HG02623 (cell line): ENCODE results near the gene CFAP20.

Source experiments
- ATAC-seq: cut with Tn5 transposase; IDR thresholded peaks from one replicate; pipeline ENCODE4 v1.9.1; 2021; ENCODE audit warnings: moderate library complexity; ENCODE audit not compliant: unreplicated experiment

Gene CFAP20

DNA sequence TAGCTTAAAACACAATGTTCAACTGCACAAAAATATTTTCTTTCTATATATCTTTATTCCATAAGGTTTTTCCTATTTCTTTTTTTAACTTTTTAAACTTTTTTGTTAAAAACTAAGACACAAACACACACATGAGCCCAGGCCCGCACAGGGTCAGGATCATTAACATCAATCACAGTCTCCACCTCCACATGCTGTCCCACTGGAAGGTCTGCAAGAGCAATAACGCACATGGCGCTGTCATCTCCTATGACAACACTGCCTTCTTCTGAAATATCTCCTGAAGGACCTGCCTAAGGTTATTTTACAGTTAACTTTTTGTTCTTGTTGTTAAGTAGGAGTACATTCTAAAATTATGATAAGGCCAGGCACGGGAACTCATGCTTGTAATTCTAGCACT, 4.1 kb downstream of the CFAP20 start:
- ATAC-seq: no peak

DNA sequence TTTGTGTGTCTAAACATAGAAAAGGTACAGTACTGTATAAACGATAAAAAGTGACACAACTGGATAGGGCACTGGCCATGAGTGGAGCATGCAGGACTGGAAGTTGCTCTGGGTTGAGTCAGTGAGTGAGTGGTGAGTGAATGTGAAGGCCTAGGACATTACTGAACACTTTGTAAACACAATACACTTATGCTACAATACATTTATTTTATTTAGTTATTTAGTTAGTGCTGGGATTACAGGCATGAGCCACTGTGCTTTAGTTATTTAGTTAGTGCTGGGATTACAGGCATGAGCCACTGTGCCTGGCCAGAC, 4.6 kb downstream of the CFAP20 start:
- ATAC-seq: no peak

DNA sequence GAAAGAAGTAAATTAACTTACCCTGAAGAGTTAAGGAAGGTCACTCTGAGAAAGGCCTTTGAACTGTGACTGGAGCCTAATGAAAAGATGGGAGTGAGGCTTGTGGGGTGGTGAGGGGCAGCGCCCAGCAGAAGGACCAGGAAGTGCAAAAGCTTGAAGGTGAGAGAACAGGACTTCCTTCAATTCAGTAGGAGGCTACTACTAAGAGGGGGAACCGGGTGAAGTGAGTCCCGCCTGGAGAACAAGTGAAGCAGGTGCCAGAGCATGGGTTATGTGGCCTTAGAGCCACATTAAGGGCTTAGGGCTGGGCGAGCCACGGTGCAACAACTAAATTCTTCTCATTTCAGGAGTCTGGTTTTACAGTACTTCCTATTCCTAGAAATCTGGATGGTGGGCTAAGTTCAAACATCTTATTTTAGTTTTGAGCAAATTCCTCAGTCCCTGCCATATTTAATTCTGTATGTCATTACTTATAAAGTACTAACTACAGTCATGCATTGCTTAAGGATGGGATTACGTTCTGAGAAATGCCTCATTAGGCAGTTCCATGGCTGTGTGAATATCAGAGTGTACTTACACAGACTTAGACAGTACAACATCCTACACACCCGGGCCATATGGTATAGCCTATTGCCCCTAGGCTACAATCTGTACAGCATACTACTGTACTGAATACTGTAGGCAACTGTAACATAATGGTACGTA, 5.1 kb downstream of the CFAP20 start:
- ATAC-seq: no peak

DNA sequence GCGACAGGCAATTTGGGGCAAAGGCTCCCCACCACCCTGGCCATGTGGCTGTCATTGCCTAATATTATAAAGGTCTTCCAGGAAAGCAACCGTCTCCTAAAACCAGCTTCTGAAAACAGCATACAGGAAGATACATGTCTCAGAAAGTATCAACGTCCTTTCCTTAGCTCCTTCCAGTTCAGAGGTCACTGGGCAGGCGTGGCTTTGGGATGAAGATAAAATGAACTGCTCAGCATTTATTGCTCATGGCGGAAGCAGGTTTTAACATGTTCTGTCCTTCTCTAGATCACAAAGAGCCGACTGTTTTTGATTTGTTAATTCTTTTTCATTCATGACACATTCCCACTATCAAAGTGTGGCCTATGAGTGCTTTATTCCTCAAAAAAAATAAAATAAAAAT, 8.0 kb downstream of the CFAP20 start:
- no peak for ATAC-seq

DNA sequence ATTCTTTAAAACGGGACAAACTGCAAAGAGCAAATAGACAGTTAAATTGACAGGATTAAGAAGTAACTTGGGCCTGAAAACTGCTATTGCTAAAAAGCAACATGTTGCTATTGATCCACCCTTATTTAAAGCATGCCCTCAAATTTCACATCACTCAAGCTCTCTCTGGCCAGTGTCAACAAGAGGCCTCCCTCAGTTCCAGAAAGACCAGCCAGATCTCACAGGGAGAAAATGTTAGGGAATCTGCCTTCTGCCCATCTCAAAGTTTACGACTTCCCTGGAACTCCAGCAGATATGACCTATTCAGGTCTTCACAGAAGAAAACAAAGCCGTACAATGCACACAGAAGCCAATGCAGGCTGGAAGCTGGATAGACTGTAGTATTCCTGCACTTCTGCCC, 8.9 kb downstream of the CFAP20 start:
- ATAC-seq: no peak

DNA sequence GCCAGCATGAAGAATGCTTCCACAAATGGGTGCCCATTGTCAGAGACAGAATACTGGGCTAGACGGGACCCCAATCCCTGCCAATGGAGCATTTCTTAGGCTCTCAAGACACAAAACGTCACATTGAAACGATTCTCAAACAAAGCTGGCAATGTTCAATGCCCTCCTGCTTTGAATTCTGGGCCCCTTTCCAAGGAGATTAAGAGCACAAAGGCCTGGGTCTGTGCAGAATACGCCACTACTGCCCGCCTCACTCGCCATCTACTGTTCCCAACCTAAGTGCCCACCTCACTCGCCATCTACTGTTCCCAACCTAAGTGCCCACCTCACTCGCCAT, 9.7 kb downstream of the CFAP20 start:
- ATAC-seq: no peak

DNA sequence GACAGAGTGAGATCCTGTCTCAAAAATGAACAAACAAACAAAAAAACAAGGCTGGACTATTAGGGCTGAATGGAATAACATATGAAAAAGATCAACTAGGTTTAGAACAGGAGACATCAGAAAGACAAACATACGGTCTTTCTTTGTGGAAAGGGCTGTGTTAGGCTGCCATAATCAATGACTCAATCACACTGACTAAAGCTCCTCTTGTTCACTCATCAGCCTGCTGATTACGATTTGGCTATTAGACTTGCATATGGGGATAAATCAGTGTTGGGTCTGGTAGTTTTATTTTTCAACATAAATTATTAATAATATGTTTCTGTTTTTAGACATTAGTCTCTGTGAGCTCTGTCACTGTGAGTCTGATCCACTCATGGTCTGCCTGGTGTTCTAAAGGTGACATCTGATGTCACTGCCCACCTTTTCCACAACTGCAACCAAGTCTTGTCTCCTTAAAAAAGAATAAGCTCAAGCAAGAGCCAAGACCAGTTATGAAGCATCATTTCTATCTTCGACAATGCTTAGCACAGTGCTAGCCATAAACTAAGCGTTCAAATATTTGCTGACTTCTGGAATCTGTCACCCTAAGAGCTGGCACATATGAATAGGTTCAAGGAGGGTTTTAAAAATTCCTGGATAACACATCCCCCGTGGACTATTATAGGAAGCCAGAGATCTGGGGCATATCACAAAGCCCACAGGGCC, 10.2 kb downstream of the CFAP20 start:
- ATAC-seq: no peak

DNA sequence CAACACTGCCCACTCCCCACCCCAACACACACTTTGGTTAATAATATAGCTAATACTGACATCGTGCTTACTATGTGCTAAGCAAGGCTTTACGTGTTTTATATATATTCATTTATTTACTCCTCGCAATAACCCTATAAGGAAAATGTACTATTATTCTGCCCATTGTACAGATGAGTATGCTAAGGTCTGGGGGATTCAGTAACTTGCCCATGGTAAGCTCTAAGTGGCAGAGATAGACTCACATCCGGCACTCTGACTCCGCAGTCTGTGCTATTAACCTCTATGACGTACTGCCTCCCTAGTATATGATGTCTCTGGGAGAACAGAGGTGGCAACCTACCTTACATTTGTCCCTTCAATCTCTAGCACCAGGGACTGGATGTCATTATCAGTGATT, 12.7 kb downstream of the CFAP20 start:
- ATAC-seq: no peak

DNA sequence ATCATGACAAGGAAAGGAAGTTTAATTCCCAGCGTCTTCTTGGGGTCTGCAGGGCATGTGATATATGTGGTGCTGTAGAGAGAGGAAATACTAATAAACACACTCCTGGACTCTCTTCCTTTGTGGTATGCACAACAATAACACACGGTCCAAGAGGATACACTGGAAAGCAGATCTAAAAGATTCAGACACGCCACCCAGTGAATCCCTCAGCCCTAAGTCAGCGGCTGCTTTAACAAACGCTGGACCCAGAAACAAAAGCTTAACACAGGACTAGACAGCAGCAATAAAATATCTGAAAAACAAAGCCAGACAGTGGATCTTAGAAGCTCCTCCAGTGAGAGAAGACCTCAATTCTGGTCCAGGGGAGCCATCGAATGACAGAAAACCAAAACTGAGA, 13.1 kb downstream of the CFAP20 start:
- no peak for ATAC-seq

DNA sequence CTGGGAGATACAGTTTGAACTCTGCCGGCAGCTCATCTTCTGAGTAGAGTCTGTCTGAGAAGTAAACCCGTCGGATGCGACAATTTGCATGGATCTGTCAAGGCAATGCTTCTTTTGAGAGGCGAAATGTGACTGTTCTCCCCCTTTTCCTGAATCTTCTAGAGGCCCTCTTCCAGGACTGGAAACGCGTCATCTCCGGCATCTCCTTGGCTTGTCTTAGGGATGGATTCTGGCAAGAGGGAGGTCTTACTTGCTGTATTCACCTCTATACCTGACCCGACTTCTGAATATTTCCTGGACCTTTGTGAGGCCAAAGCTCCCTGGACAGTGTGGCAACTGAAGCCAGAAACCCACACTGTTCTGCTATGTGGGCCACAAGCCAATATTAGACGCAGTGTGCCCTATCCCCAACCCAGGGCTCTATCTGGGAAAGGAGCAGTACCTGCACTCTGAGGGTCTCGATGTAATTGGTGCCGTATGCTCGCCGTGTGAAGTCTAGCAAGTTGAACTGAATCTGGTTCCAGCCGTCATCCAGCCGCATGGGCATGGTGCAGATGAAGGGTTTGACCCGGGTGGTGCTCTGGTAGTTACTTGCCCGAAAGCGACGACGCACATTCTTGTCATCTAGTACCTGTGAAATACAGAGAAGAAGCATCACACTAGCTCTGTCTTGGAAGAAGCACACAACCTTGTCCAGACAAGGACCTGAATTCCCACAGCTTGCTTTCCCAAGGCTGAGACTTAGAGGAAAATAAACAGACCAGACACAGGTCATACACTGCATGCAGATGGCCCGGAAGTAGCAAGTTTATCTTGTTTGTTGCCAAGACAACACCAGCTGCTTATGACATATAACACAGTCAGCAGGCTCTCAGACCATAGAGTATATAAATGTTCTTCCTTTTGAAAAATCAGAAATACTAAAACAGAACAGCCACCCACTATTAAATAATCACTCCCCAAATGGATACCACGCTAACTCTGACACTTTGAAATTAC, 14.1 kb downstream of the CFAP20 start:
- no peak for ATAC-seq

DNA sequence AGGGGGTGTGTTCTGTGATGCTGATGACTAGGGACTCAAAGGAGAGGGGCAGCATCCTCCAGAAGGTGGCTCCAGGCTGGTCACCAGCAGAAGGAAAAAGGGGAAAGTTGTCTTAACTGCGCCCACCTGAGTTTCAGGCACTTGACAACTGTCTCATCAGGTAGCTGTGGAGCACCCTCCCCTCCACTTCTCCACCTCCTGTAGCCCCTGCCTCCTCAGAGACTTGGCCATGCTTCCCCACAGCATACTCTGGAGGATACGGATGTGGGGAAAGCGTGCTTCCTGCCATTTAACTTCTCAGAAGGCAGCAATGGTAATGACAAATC, 17.9 kb downstream of the CFAP20 start:
- ATAC-seq: no peak

DNA sequence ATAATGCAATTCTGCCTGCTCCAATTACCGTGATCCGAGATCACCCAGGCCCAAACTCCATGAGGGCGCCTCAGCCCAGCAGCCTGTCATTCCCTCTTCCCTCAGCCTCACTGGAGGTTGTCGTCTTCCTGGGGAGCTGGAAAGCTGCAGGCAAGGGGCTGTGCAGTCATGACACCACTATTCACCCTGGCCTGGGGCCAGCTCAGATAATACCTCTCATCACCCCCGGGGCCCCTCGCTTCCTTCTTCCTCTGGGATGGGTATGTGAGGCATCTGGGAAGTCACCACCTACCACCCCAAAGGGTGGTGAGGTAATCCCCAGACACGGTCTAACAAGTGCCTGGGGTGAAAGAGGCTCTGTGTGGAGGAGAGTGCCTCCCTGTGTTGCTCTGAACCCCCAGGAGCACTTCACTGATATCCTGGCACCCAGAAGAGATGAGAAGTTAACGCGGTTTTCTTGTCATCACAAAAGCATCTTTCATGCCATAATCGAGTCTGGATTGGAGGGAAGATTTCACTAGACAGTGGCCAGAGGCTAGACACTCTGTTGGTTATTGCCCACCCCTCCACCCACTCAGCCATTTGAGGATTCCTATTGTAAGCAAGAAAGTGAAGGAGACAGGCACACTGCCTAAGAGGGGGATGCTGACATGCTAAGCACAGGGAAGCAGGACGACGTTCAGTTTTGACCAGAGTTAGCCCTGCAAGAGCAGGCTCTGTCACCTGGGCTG, 18.4 kb downstream of the CFAP20 start:
- ATAC-seq: no peak

DNA sequence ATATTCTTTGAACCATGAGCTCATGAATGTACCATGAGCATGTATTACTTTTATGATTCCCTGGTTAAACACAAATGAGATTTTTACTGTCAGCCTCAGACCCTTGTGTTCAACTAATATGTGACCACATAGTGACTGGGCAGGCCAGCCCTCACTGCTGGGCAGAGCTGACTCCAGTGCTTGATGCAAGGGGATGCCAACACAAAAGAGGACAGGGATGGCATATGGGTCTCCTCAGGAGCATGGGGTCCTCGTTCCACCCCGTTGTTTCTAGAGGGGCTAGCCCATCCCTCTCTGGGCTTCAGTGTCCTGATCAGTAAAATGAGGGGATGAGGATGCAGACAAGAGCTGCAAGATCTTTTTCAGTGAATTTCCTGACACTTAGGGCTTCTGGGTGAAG, 19.3 kb downstream of the CFAP20 start:
- ATAC-seq: no peak

DNA sequence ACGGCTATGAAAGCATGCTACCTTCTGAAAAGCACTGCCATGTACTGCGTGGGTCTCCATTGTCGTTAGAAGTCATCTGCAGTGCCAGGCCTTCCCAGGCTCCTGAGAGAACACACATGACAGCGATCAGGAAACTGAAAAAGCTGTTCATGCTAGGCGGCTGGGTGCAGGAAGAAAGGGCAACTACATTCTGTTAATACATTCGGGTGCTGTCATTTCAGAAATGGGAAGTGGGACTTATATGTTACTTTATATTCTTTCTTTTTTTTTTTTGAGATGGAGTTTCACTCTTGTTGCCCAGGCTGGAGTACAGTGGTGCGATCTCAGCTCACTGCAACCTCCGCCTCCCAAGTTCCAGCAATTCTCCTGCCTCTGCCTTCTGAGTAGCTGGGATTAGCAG, 19.9 kb downstream of the CFAP20 start:
- ATAC-seq: no peak

DNA sequence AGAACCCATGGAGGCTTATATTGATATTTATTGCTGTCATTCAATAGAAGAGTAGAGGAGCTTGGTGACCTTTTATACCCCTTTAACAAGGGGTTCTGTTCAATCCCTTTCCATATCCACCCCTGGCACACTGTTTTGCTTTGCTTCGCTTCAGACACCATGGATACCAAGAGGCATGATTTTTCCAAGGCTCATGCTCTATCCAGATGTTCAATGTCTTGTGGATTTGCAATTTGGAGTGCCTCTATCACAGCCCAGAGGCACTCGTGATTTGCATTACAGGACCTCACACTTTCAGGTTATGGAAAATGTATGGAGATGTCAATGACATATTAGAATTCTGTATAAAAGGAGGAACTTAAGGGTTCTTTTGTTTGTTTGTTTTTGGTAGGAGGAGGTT, 21.5 kb downstream of the CFAP20 start:
- no peak for ATAC-seq

DNA sequence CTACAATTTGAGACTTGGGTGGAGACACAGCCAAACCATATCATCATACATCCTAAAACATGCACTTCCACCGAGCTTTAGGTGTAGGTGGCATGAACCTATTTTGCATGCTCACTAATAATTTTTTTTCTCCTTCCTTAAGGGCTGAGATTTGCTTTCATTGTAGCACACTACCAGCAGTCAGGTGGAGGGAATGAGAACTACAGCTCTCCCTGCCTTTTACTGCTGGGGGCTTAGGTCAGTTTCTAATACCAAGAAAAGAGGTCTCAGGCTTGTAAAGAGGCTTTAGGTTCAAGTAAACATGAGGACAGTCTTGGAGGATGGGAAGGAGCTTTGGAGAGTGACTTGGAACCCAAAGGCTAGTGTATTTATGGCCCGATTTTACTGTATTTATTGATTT, 22.0 kb downstream of the CFAP20 start:
- no peak for ATAC-seq

DNA sequence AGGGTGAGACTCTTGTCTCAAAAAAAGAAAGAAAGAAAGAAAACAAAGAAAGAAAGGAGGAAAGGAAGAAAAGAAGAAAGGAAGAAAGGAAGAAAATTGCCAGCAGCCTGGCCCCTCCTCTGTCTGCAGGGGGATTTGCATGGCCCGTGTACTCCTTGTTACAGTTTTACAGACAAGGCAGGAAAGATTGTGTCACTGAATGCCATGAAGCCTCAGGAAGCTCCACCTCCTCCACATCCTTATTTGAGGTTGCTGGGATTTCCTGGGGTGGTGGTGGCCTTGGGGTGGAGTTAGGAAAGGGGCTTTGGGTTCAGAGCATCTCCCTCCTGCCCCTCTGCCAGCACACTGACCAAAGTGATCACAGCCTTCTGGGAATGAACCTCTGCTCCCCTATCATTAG, 23.6 kb downstream of the CFAP20 start:
- ATAC-seq: no peak

DNA sequence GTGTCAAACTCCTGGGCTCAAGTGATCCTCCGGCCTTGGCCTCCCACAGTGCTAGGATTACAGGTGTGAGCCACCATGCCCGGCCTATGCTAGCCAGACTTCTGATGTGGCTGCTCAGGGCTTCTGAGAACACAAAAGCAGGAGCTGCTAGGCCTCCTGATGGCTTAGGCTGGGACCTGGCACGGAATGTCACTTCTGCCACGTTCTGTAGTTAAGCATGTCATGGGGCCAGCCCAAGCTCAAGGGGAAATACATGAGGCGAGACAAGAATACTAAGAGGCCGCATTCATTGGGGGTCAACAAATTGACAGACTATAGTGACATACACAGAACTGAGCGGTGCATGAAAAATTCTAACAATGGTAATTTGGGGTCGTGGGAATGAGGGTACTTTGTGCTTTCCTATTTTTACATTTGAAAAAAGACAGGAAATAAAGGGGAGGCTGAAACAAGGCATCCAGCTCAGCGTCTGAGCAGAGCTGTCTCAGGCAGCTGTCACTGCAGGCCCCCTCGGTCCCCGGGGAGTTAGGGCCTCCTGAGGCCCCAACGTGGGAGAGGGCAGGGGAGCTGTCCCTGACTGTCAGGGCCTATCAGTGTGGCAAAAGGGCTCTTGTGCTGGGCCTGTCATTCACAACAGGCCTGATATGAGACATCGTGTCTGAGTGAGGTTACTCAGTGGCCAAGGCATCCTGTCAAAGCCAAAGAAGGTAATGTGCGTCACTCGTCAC, 26.4 kb downstream of the CFAP20 start:
- no peak for ATAC-seq

DNA sequence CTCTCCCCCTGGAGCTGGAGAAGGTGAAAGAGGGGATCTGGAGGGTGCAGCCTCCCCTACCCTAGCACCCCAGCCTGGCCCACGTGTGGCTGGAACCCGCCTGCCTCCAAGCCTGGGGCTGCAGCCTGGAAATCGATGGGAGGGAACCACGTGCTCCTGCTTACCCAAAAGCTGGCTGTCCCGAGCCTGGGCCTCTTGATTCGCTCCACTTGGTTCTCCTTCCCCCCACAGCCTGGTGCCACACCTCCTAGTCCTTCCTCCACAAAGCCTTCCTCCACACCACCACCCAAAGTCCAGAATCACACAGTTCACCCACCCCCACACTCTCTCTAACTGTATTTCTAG, 29.3 kb downstream of the CFAP20 start:
- no peak for ATAC-seq

DNA sequence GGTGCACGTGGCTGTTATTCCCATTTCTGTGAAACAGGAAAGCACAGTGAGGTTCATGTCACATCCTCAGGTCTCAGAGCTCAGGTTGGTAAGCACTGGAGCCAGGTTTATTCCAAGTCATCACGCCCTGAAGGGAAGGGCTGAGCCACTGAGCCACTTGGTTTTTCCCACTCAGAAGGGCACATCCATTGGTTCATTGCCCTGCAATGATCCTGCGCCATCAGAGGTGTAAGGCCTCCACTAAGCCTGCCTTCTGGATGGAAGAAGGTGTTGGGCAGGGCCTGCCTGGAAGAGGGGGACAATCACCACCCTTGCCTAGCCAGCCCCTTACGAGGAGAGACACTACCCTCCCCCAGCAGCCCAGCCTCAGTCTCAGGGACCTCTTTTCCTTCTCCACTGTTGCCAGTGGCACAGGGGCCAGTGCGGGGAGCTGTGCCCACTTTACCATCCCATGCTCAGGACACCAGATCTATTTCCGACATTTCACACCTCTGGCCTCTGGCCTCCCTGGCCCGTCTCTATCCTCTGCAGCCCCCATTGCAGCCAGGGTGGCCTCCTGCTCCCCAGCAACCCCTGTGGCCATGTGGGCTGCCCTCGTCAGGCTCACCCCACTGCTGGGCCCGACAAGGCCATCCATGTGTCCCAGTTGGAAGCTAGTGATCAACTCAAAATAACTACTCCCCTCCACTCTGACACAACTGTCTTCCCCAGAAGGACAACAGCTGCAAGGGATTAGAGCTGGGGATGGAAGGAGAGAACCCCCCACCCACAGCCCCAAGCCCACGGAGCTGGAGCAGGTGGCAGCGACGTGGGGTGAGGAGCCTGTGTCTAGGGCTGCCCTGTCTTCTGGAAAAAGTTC, 29.9 kb downstream of the CFAP20 start:
- no peak for ATAC-seq
